ENCODE data around the gene C1orf122.

The C1orf122 gene

DNA sequence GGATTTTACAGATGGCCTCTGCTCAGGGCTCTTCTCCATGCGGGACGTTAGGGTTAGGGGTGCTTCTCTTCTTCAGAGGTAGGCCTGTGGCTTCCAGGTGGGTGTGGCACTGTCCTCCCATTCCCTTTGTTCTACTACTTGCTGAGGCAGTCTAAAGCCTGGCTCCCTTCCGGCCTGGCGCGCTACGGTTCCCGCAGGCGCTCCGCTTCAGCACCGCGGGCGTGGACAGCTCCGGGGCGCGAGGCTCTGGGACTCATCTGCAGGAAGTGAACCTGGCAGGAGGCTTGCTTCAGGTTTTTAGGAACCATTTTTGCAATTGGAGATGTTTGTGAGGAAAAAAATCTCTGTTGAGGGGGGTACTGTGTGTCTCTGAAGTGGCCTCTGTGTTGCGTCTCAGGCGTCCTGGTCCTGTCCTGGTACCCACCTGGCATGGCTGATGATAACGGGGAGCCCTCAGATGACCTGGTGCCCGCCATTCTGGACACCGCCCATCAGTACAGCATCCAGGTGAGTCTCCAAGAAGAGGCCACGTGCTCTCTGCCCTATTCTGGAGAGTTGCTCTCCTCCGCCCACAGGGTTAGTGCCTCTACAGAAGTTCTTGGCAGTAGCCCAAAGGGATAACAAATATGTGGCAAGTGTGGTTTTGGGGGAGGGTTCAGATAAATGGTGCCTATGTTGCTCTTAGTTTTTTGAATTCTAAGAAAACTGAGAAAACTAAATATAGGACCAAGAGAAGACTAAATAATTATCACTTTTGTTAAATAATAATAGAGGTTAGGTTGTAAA lies 12.1 kb upstream of the C1orf122 start:
- TF ChIP-seq CTCF (IDR thresholded peaks at IDR 0.05): no peak
- Mint-ChIP-seq H3K9me3 (no peaks in the 10 kb centered on the region), H3K36me3 (ENCODE audit: low read depth) (no peaks in the 10 kb centered on the region), H3K27me3 (ENCODE audit: low read depth, poor library complexity) (peaks cover 63% of the 10 kb centered on the region), H3K4me1 (no peaks in the 10 kb centered on the region), H3K27ac (no peak overlapping the region), H3K4me3 (peak overlapping the region; percentile 71)
- DNase-seq: peak; percentile 91

- no peak for TF ChIP-seq CTCF (IDR thresholded peaks at IDR 0.05)
- Mint-ChIP-seq H3K4me1 (no peaks in the 10 kb centered on the region), H3K4me3 (no peak overlapping the region), H3K9me3 (no peaks in the 10 kb centered on the region), H3K27me3 (ENCODE audit: low read depth, poor library complexity) (peaks cover 40% of the 10 kb centered on the region), H3K27ac (no peak overlapping the region), H3K36me3 (ENCODE audit: low read depth) (peaks cover 13% of the 10 kb centered on the region)
- DNase-seq: no peak
Observed at GRCh38 chr1:37797750-37798345, 9.7 kb upstream of the C1orf122 start.

DNA sequence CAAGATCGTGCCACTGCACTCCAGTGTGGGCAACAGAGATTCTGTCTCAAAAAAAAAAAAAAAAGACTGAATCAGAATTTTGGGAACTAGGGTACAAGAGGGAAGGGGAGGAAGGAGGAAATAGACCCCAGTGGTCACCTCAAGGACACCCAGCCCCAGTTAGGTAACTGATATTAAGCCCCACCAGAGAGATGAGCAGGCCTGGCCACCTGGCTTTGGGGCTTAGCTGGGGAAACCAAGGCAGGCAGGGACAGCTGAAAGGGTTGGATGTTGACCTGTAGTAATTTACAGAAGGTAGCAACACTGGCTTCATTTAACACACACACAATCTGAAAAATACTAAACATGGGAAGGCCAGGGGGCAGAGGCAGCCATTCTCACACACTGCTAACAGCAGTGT lies 5.2 kb upstream of the C1orf122 start:
- peaks cover 9% of the 10 kb centered on the region for H3K4me1 Mint-ChIP-seq
- TF ChIP-seq CTCF (IDR thresholded peaks at IDR 0.05): no peak
- no peak for DNase-seq
- no peaks in the 10 kb centered on the region for H3K27me3 Mint-ChIP-seq (ENCODE audit: low read depth, poor library complexity)
- no peak overlapping the region for H3K4me3 Mint-ChIP-seq
- H3K27ac Mint-ChIP-seq: no peak overlapping the region
- H3K36me3 Mint-ChIP-seq (ENCODE audit: low read depth): peaks cover 48% of the 10 kb centered on the region
- no peaks in the 10 kb centered on the region for H3K9me3 Mint-ChIP-seq

DNA sequence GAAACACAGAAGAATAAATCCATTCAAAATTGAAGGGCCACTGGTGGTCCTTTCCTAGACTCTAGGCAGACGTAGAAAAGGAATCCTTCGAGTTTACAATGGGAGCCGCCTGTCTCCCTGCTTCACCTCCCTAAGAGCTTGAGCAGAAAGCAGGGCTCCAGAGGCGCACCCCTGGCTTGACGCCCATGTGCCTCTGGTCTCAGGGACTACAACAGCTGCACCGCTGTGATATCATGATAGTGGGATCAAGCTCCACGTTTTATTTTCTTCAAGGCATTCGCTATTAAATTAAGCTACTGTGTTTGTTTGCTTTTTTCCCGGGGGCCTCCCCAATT lies 403 bp upstream of the C1orf122 start:
- H3K27me3 Mint-ChIP-seq (ENCODE audit: low read depth, poor library complexity): no peaks in the 10 kb centered on the region
- TF ChIP-seq CTCF (IDR thresholded peaks at IDR 0.05): no peak
- H3K36me3 Mint-ChIP-seq (ENCODE audit: low read depth): peaks cover 41% of the 10 kb centered on the region
- no peaks in the 10 kb centered on the region for H3K9me3 Mint-ChIP-seq
- no peak overlapping the region for H3K27ac Mint-ChIP-seq
- peaks cover 24% of the 10 kb centered on the region for H3K4me1 Mint-ChIP-seq
- no peak for DNase-seq
- H3K4me3 Mint-ChIP-seq: peak overlapping the region; percentile 86

- TF ChIP-seq CTCF (IDR thresholded peaks at IDR 0.05): no peak
- DNase-seq: peak; percentile 85
- Mint-ChIP-seq H3K36me3 (ENCODE audit: low read depth) (peaks cover 29% of the 10 kb centered on the region), H3K27me3 (ENCODE audit: low read depth, poor library complexity) (no peaks in the 10 kb centered on the region), H3K4me1 (peaks cover 24% of the 10 kb centered on the region), H3K4me3 (peak overlapping the region; percentile 92), H3K27ac (peak overlapping the region; percentile 93), H3K9me3 (no peaks in the 10 kb centered on the region)
Observed at GRCh38 chr1:37808369-37809319, 1.1 kb downstream of the C1orf122 start.
